HCT116 (cell line): ENCODE data around the gene RCE1. TPM values are rescaled to one million over a fixed set of nuclear protein-coding genes. Genes with fewer than 3 reads are reported as not detected.

Experiments used
- ATAC-seq: fragments of 200-7000 bp; cut with Tn5 transposase; 2 replicates; pipeline ENCODE4 v1.9.1; 2020; ENCODE audit warnings: mild to moderate bottlenecking, moderate library complexity
- BruUV-seq: library from RNA; stranded (reverse); fragments of 400-500 nt; replicated peaks from 2 replicates; lab custom pipeline; 2021; lab: Mats Ljungman, UMichigan
- CTCF ChIA-PET: fragments of 300-600 bp; sonication (Branson Sonifier 250); formaldehyde crosslinking; loops from one replicate; lab custom pipeline; 2021; ENCODE audit warnings: antibody characterized with exemption; lab: Charles Lee
- POLR2A ChIA-PET: fragments of 300-600, 350-600 bp; sonication (Branson Sonifier 250); formaldehyde crosslinking; loops from one replicate; lab custom pipeline; 2021; ENCODE audit warnings: antibody characterized with exemption; lab: Charles Lee
- RAD21 ChIA-PET, 2 experiments: fragments of 300-600 bp; sonication (Branson Sonifier 250); formaldehyde crosslinking; loops; one replicate each; lab custom pipeline; 2023; ENCODE audit warnings: low total read pairs in 2 of 2; ENCODE audit not compliant: uncharacterized antibody in 2 of 2, unreplicated experiment in 2 of 2, low non-redundant PET in 1 of 2; lab: Charles Lee
- DNase-seq: peaks from one replicate; pipeline ENCODE4 v3.0.0-alpha.2; 2010; ENCODE audit warnings: low read depth, low spot score
- H2AFZ ChIP-seq: fragments of 200-600 bp; shearing (Covaris generic), sonication (generic); 2 replicates; pipeline ENCODE4 v1.6.1; 2017; ENCODE audit warnings: low read depth, mixed run types, mixed read lengths, antibody characterized with exemption, low read length; ENCODE audit not compliant: poor library complexity, severe bottlenecking
- H3K27ac ChIP-seq: 2 replicates; pipeline ENCODE4 v1.5.1; 2012; ENCODE audit warnings: low read depth, low read length
- H3K27me3 ChIP-seq: fragments of 200-600 bp; sonication (generic); 2 replicates; pipeline ENCODE4 v1.6.1; 2016; ENCODE audit warnings: mixed run types, low read length, mixed read lengths; ENCODE audit not compliant: insufficient read depth
- H3K36me3 ChIP-seq, 2 experiments: fragments of 200-500 bp in 1 of 2; fragments of 200-600 bp in 1 of 2; sonication (Bioruptor generic) in 1 of 2; sonication (generic) in 1 of 2; 2 replicates each; pipeline versions ENCODE4 v1.5.1 to v1.6.1; 2014 to 2016; ENCODE audit warnings: low read length in 2 of 2, inconsistent platforms in 1 of 2, mixed read lengths in 1 of 2, mixed run types in 1 of 2; ENCODE audit not compliant: insufficient read depth in 2 of 2, control insufficient read depth in 1 of 2
- H3K4me1 ChIP-seq, 2 experiments: fragments of 200-600 bp in 1 of 2; sonication (generic) in 1 of 2; 2 replicates each; pipeline versions ENCODE4 v1.5.1 to v1.6.1; 2012 to 2017; ENCODE audit warnings: low read length in 2 of 2, inconsistent platforms in 1 of 2, mild to moderate bottlenecking in 1 of 2, mixed read lengths in 1 of 2, mixed run types in 1 of 2, moderate library complexity in 1 of 2; ENCODE audit not compliant: insufficient read depth in 2 of 2, control insufficient read depth in 1 of 2
- H3K4me2 ChIP-seq: fragments of 200-600 bp; sonication (generic); 2 replicates; pipeline ENCODE4 v1.6.1; 2017; ENCODE audit warnings: mixed run types, low read length, mixed read lengths
- H3K4me3 ChIP-seq, 2 experiments: fragments of 200-600 bp in 1 of 2; sonication (generic) in 1 of 2; replicated peaks in 1 of 2; 2 replicates each; pipeline ENCODE4 v1.5.1; 2011 to 2016; ENCODE audit warnings: low read length in 2 of 2, control low read depth in 1 of 2, low read depth in 1 of 2, mild to moderate bottlenecking in 1 of 2, mixed read lengths in 1 of 2, mixed run types in 1 of 2
- H3K79me2 ChIP-seq: fragments of 200-600 bp; sonication (generic); 2 replicates; pipeline ENCODE4 v1.6.1; 2017; ENCODE audit warnings: mild to moderate bottlenecking, mixed run types, low read length, moderate library complexity, mixed read lengths; ENCODE audit not compliant: insufficient read depth
- H3K9ac ChIP-seq: fragments of 200-600 bp; sonication (generic); 2 replicates; pipeline ENCODE4 v1.6.1; 2016; ENCODE audit warnings: low read length, mixed read lengths
- H3K9me2 ChIP-seq: fragments of 200-600 bp; sonication (generic), shearing (Covaris generic); 2 replicates; pipeline ENCODE4 v1.6.1; 2017; ENCODE audit warnings: mixed run types, mild to moderate bottlenecking, moderate library complexity; ENCODE audit not compliant: insufficient read depth
- H3K9me3 ChIP-seq, 2 experiments: fragments of 200-500 bp in 1 of 2; fragments of 200-600 bp in 1 of 2; sonication (Bioruptor generic) in 1 of 2; sonication (generic) in 1 of 2; 2 replicates each; pipeline ENCODE4 v1.6.1; 2014 to 2017; ENCODE audit warnings: low read length in 2 of 2, mixed read lengths in 2 of 2, inconsistent platforms in 1 of 2, low read depth in 1 of 2, mild to moderate bottlenecking in 1 of 2, mixed run types in 1 of 2, moderate library complexity in 1 of 2; ENCODE audit not compliant: control insufficient read depth in 1 of 2, insufficient read depth in 1 of 2
- H4K20me1 ChIP-seq: fragments of 200-600 bp; sonication (generic), shearing (Covaris generic); 2 replicates; pipeline ENCODE4 v1.6.1; 2017; ENCODE audit warnings: mixed run types, mild to moderate bottlenecking, moderate library complexity; ENCODE audit not compliant: insufficient read depth
- CEBPB ChIP-seq: IDR thresholded peaks from 2 replicates; pipeline ENCODE4 v1.6.1; 2012; ENCODE audit warnings: low read depth
- EGR1 ChIP-seq: IDR thresholded peaks from 2 replicates; pipeline ENCODE4 v1.6.1; 2012; ENCODE audit warnings: low read depth
- ELF1 ChIP-seq: IDR thresholded peaks from 2 replicates; pipeline ENCODE4 v1.6.1; 2012; ENCODE audit warnings: low read depth, borderline replicate concordance
- EZH2 ChIP-seq: fragments of 200-600 bp; sonication (generic); IDR thresholded peaks from 2 replicates; pipeline ENCODE4 v1.6.1; 2017; ENCODE audit warnings: antibody characterized with exemption, mixed run types
- EZH2phosphoT487 ChIP-seq: fragments of 200-600 bp; IDR thresholded peaks from 2 replicates; pipeline ENCODE4 v1.6.1; 2018; ENCODE audit warnings: antibody characterized with exemption, borderline replicate concordance
- FOSL1 ChIP-seq: IDR thresholded peaks from 2 replicates; pipeline ENCODE4 v1.6.1; 2012; ENCODE audit warnings: low read depth
- JUND ChIP-seq: IDR thresholded peaks from 2 replicates; pipeline ENCODE4 v1.6.1; 2012
- POLR2AphosphoS5 ChIP-seq: IDR thresholded peaks from 2 replicates; pipeline ENCODE4 v1.6.1; 2011; ENCODE audit warnings: mild to moderate bottlenecking, low read depth, low read length, moderate library complexity
- RAD21 ChIP-seq: IDR thresholded peaks from 2 replicates; pipeline ENCODE4 v1.6.1; 2012; ENCODE audit warnings: low read depth, mild to moderate bottlenecking
- SIN3A ChIP-seq: IDR thresholded peaks from 2 replicates; pipeline ENCODE4 v1.6.1; 2012; ENCODE audit warnings: low read depth
- SRF ChIP-seq: IDR thresholded peaks from 2 replicates; pipeline ENCODE4 v1.6.1; 2012; ENCODE audit warnings: low read depth
- ZNF274 ChIP-seq: fragments of 200-500 bp; sonication (Bioruptor generic); IDR thresholded peaks from 2 replicates; pipeline ENCODE4 v1.6.1; 2014; ENCODE audit warnings: mild to moderate bottlenecking, low read depth, low read length, inconsistent platforms
- intact Hi-C: fragments of 100-400 bp; cut with micrococcal nuclease; formaldehyde crosslinking; loops from 2 replicates; pipeline ENCODE4 v1.10.0; 2022
- total RNA-seq: library from RNA; stranded (reverse); gene quantifications from one replicate; pipeline ENCODE4 v1.2.1, GENCODE V29; 2021; ENCODE audit not compliant: unreplicated experiment
- TF ChIP-seq, protein P1 (sequence below): IDR thresholded peaks from 2 replicates; pipeline ENCODE4 v1.6.1; 2012
- TF ChIP-seq, protein P2 (sequence below): IDR thresholded peaks from 2 replicates; pipeline ENCODE4 v1.6.1; 2012; ENCODE audit warnings: low read depth

RCE1 gene
- total RNA-seq, 1 experiment from 2014 or later, result 35.3 TPM

DNA sequence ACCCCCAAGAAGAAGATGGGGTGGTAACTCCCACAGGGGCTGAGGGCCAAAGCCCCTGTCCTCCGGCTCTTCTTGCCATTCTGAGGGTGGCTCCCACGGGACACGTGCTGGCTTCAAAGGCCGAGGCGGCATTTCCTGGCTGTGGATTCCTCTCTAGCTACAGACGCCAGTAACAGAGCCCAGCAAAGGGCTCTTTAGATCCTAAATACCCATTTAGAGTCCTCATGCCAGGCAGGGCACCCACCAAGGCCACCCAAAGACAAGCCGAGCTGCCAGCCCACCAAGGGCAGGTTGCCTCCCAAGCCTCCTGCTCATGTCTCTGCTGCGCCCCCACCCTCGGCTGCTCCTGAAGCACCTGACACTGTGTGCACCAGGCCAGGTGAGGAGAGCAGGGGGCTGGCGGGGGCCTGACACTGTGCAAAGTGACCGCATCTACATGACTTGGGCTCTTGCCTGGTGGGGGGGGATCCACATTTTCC is 19.4 kb downstream of the RCE1 start:
- Histone ChIP-seq H3K4me1 (peaks cover 2 to 13% of the 10 kb centered on the region in 2 experiments; a peak in 3 of 4 replicates), H3K36me3 (peaks cover 0 to 4% of the 10 kb centered on the region in 2 experiments; a peak in 1 of 4 replicates), H3K9ac (no peak overlapping the region), H3K4me2 (no peak overlapping the region), H3K9me3 (no peaks in the 10 kb centered on the region), H3K27me3 (no peaks in the 10 kb centered on the region), H3K79me2 (peaks cover 19% of the 10 kb centered on the region; the same call in 1 of the 2 replicates), H3K9me2 (no peaks in the 10 kb centered on the region), H2AFZ (no peak overlapping the region), H3K27ac (no peak overlapping the region), H3K4me3 (no peak overlapping the region), H4K20me1 (no peaks in the 10 kb centered on the region)
- intact Hi-C loops, result no loop called here
- CTCF ChIA-PET, result no interaction called here
- no peak for TF ChIP-seq EGR1
- RAD21 ChIA-PET, result no interaction called here
- ATAC-seq, result no peak
- no TSS peak for BruUV-seq
- DNase-seq, result no peak
- POLR2A ChIA-PET, result no interaction called here

DNA sequence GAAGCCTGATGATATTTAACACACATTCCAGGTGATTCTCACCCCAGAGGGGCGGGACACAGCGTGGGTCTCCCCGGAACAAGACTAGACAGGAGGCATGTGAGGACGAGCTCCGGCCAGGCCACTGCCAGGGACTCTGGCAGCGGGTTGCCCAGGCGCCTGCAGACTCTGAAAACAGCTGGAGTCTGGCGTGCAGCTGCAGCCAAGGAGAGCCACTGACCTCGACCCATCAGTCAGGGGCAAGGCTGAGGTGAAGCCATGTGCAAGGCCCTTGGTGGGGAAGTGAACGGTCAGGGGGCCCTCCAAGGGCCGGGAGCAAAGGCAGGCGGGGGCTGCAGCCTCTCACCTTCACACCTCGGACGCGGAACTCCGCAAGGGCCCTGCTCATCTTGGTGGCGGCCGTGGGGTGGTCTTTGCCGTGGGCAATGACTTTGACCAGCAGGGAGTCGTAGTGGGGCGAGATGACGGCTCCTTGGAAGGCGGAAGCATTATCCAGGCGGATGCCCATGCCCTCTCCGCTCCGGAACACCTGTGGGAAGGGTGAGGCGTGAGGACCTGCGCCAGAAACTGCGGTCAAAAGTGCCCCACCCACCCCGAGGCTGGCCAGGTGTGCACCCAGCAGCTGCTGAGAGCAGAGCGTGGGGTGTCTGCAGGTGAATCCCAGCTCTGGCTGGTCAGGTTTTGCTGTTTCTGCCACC is 20.3 kb downstream of the RCE1 start:
- POLR2A ChIA-PET, result no interaction called here
- Histone ChIP-seq H4K20me1 (no peaks in the 10 kb centered on the region), H3K27ac (no peak overlapping the region), H3K27me3 (no peaks in the 10 kb centered on the region), H3K4me3 (no peak overlapping the region), H3K4me1 (peaks cover 3 to 14% of the 10 kb centered on the region in 2 experiments; a peak in 3 of 4 replicates), H3K4me2 (no peak overlapping the region), H2AFZ (no peak overlapping the region), H3K9me2 (no peaks in the 10 kb centered on the region), H3K36me3 (peaks cover 0 to 3% of the 10 kb centered on the region in 2 experiments; a peak in 1 of 4 replicates), H3K9ac (no peak overlapping the region), H3K79me2 (peaks cover 9% of the 10 kb centered on the region; the same call in 1 of the 2 replicates), H3K9me3 (no peaks in the 10 kb centered on the region)
- ATAC-seq (no peak), DNase-seq (no peak)
- RAD21 ChIA-PET, result no interaction called here
- CTCF ChIA-PET, result no interaction called here
- TF ChIP-seq, protein P1, sequence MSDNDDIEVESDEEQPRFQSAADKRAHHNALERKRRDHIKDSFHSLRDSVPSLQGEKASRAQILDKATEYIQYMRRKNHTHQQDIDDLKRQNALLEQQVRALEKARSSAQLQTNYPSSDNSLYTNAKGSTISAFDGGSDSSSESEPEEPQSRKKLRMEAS, result no peak
- TF ChIP-seq, protein P2, sequence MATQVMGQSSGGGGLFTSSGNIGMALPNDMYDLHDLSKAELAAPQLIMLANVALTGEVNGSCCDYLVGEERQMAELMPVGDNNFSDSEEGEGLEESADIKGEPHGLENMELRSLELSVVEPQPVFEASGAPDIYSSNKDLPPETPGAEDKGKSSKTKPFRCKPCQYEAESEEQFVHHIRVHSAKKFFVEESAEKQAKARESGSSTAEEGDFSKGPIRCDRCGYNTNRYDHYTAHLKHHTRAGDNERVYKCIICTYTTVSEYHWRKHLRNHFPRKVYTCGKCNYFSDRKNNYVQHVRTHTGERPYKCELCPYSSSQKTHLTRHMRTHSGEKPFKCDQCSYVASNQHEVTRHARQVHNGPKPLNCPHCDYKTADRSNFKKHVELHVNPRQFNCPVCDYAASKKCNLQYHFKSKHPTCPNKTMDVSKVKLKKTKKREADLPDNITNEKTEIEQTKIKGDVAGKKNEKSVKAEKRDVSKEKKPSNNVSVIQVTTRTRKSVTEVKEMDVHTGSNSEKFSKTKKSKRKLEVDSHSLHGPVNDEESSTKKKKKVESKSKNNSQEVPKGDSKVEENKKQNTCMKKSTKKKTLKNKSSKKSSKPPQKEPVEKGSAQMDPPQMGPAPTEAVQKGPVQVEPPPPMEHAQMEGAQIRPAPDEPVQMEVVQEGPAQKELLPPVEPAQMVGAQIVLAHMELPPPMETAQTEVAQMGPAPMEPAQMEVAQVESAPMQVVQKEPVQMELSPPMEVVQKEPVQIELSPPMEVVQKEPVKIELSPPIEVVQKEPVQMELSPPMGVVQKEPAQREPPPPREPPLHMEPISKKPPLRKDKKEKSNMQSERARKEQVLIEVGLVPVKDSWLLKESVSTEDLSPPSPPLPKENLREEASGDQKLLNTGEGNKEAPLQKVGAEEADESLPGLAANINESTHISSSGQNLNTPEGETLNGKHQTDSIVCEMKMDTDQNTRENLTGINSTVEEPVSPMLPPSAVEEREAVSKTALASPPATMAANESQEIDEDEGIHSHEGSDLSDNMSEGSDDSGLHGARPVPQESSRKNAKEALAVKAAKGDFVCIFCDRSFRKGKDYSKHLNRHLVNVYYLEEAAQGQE, result no peak
- TF ChIP-seq EZH2phosphoT487 (no peak), ELF1 (no peak), FOSL1 (no peak), JUND (no peak), EZH2 (no peak), EGR1 (no peak), POLR2AphosphoS5 (no peak), ZNF274 (no peak), SRF (no peak), CEBPB (no peak), SIN3A (no peak), RAD21 (no peak)
- BruUV-seq, result no TSS peak
- intact Hi-C loops, result no loop called here
